DND-41 (cell line): Measurements from ENCODE around the gene AGO3.

Source experiments
- CTCF ChIP-seq: IDR thresholded peaks from 2 replicates; pipeline ENCODE4 v1.5.1; 2012; ENCODE audit warnings: borderline replicate concordance, low read length, moderate library complexity, mild to moderate bottlenecking; ENCODE audit not compliant: poor library complexity, severe bottlenecking; ENCODE audit errors: extremely low read depth
- EZH2 ChIP-seq: IDR thresholded peaks from 3 replicates; pipeline ENCODE4 v1.6.1; 2012; ENCODE audit warnings: borderline replicate concordance, low read depth, mild to moderate bottlenecking, moderate library complexity, low read length, inconsistent platforms; ENCODE audit not compliant: severe bottlenecking

GRCh38 chr1:36068866-36069265, 138.0 kb downstream of the AGO3 start:
- TF ChIP-seq CTCF (no peak), EZH2 (no peak)
